ENCODE results near the gene ARSB. TPM values are rescaled to one million over a fixed set of nuclear protein-coding genes. Genes with fewer than 3 reads are reported as not detected.

ARSB gene
- total and polyA plus RNA-seq, 10 of the 15 experiments (the other 5 are each of a cell fraction or from before 2014, with no cell fraction given) = 1.2 to 8.2 (median 6.1) TPM

GRCh38 chr5:78792345-78793055 is 192.6 kb downstream of the ARSB start:
- FAIRE-seq = no peak
- no peaks in the 10 kb centered on the region for H3K9me3 ChIP-seq (replicated peaks; ENCODE audit: control insufficient read depth, insufficient read depth, low read length)
- H3K9ac ChIP-seq (ENCODE audit: control insufficient read depth, insufficient read depth, low read length) = no peak overlapping the region
- H3K36me3 ChIP-seq (ENCODE audit: control insufficient read depth in 2 of 2, insufficient read depth in 2 of 2, low read length in 1 of 2) = no peaks in the 10 kb centered on the region
- H3K27me3 ChIP-seq (replicated peaks in 1 of 2; ENCODE audit: control insufficient read depth in 2 of 2, insufficient read depth in 2 of 2, low read length in 1 of 2) = no peaks in the 10 kb centered on the region
- in situ Hi-C loops (cut with MboI) = no loop called here
- BruUV-seq (replicated peaks) = no TSS peak
- ChIA-PET CTCF (interaction anchor here (1.0 to 1.2 kb wide), 3 partner anchors 11 to 32 kb away, joined by 3 read pairs; no protein-coding TSS in a partner anchor), SMC1A (ENCODE audit: uncharacterized antibody, unreplicated experiment) (interaction anchor here (0.7 to 3.2 kb wide), 15 partner anchors 11 to 1525 kb away, joined by 3 to 16 read pairs (median 4); no protein-coding TSS in a partner anchor), RAD21 (ENCODE audit: unreplicated experiment) (interaction anchor here (0.6 to 1.4 kb wide), 4 partner anchors 34 to 69 kb away, joined by 3 read pairs; no protein-coding TSS in a partner anchor), POLR2A (interaction anchor here (0.7 to 1.0 kb wide), 6 partner anchors 23 to 525 kb away, joined by 3 to 7 read pairs (median 4); no protein-coding TSS in a partner anchor)
- WGBS (ENCODE audit: insufficient coverage, insufficient replicate concordance, low lambda C conversion rate, missing lambda C conversion rate) = 43% methylated on average over 9 of the region's 10 CpGs
- H3K4me2 ChIP-seq (ENCODE audit: control insufficient read depth, insufficient read depth) = peak overlapping the region; percentile 50
- H3K79me2 ChIP-seq (ENCODE audit: control insufficient read depth, insufficient read depth, low read length) = no peaks in the 10 kb centered on the region
- H2AFZ ChIP-seq (ENCODE audit: control insufficient read depth, low read depth, low read length) = peak overlapping the region; percentile 28
- ATAC-seq = peak; percentile 57
- DNase-seq (ENCODE audit: low read depth, low spot score) = no peak
- H3K27ac ChIP-seq (ENCODE audit: control insufficient read depth, insufficient read depth) = no peak overlapping the region
- peaks cover 15% of the 10 kb centered on the region; the same call in 1 of the 2 replicates for H3K4me1 ChIP-seq (ENCODE audit: control insufficient read depth, insufficient read depth, low read length)
- intact Hi-C loops (cut with micrococcal nuclease; ENCODE audit: unreplicated experiment) = loop anchor here (2.0 kb wide), 1 partner anchor 34 kb away; no protein-coding TSS in a partner anchor
- no peak overlapping the region for H3K4me3 ChIP-seq
- no peaks in the 10 kb centered on the region for H4K20me1 ChIP-seq (ENCODE audit: control insufficient read depth, insufficient read depth)
- TF ChIP-seq SPI1 (IDR thresholded peaks at IDR 0.05; ENCODE audit: borderline replicate concordance, insufficient read depth, low read depth, low read length) = peak; percentile 27; the same call in 1 of the 2 replicates
- no peak for TF ChIP-seq FOXK2 (IDR thresholded peaks at IDR 0.05)
- TF ChIP-seq USF2 (IDR thresholded peaks at IDR 0.05; ENCODE audit: borderline replicate concordance, low read depth, low read length) = no peak
- peak; percentile 50; the same call in 1 of the 2 replicates for TF ChIP-seq RUNX3 (IDR thresholded peaks at IDR 0.05; ENCODE audit: low read length)
- peak; percentile 45 for TF ChIP-seq MEF2B (IDR thresholded peaks at IDR 0.05; ENCODE audit: partially characterized antibody, poor library complexity, severe bottlenecking)
- TF ChIP-seq TCF3 (IDR thresholded peaks at IDR 0.05; ENCODE audit: borderline replicate concordance, insufficient read depth, low read depth, low read length) = 0 out of 2 replicates have a peak, but pooled peaks have one; percentile 36
- TF ChIP-seq ATF2 (IDR thresholded peaks at IDR 0.05; ENCODE audit: low read length) = 0 out of 2 replicates have a peak, but pooled peaks have one; percentile 23
- no peak for TF ChIP-seq USF1 (IDR thresholded peaks at IDR 0.05; ENCODE audit: borderline replicate concordance, extremely low read length, insufficient read depth, low read depth, low read length)
- peak; percentile 90 for TF ChIP-seq PKNOX1 (IDR thresholded peaks at IDR 0.05)
- TF ChIP-seq DPF2 (IDR thresholded peaks at IDR 0.05) = 0 out of 2 replicates have a peak, but pooled peaks have one; percentile 50
- TF ChIP-seq ETV6 (conservative IDR thresholded peaks at IDR 0.05 in 1 of 2, IDR thresholded peaks at IDR 0.05 in 1 of 2; ENCODE audit: borderline replicate concordance in 1 of 2, low read depth in 1 of 2) = 0 out of 4 replicates have a peak, but pooled peaks of 1 of the 2 experiments have one; percentile 34
- TF ChIP-seq ATF7 (IDR thresholded peaks at IDR 0.05; ENCODE audit: low read depth) = 0 out of 2 replicates have a peak, but pooled peaks have one; percentile 14
- peak; percentile 53; the same call in 1 of the 2 replicates for TF ChIP-seq MLLT1 (IDR thresholded peaks at IDR 0.05)
- no peak for TF ChIP-seq BHLHE40 (IDR thresholded peaks at IDR 0.05; ENCODE audit: borderline replicate concordance in 1 of 2, low read depth in 2 of 2, low read length in 1 of 2)
- peak; percentile 27; the same call in 1 of the 2 replicates for TF ChIP-seq MEF2A (IDR thresholded peaks at IDR 0.05; ENCODE audit: insufficient read depth, low read depth, low read length)

All from GM12878 (cell line).